Esophagus squamous epithelium (tissue), 5 donors: ENCODE measurements around the gene CSTF1. TPM values are rescaled to one million over a fixed set of nuclear protein-coding genes. Genes with fewer than 3 reads are reported as not detected.
A peak's percentile ranks its signal among the peaks of the same experiment; 100 is the strongest.
"Not testable (repeated sequence)": the region's sequence is repeated elsewhere in the genome, so short reads cannot be mapped to it uniquely, and the experiment has no call there.

ENCODE experiments used
- DNase-seq: peaks from one replicate; lab custom pipeline; 2025; lab: John Stamatoyannopoulos, UW
- H3K27ac ChIP-seq, 4 donors: fragments of 200-600 bp; sonication (generic); one replicate each; pipeline ENCODE4 v1.5.1; 2016 to 2019; ENCODE audit warnings: mild to moderate bottlenecking in 1 of 4
- H3K27me3 ChIP-seq, 4 donors: fragments of 200-600 bp; sonication (generic); 1 replicate in 3 of 4; 2 replicates in 1 of 4; pipeline versions ENCODE4 v1.5.1 to v1.6.0; 2017 to 2021; ENCODE audit warnings: antibody characterized with exemption in 1 of 4
- H3K36me3 ChIP-seq, 3 donors: fragments of 200-600 bp; sonication (generic); one replicate each; pipeline ENCODE4 v1.5.1; 2016 to 2019
- H3K4me1 ChIP-seq, 3 donors: fragments of 200-600 bp; sonication (generic); one replicate each; pipeline ENCODE4 v1.5.1; 2017 to 2019
- H3K4me3 ChIP-seq, 4 donors: fragments of 200-600 bp; sonication (generic); 1 replicate in 3 of 4; 2 replicates in 1 of 4; pipeline ENCODE4 v1.5.1; 2016 to 2019; ENCODE audit warnings: mild to moderate bottlenecking in 2 of 4, moderate library complexity in 1 of 4
- H3K9me3 ChIP-seq, 3 donors: fragments of 200-600 bp; sonication (generic); one replicate each; pipeline ENCODE4 v1.5.1; 2016 to 2019
- CTCF ChIP-seq, 6 experiments: fragments of 450-650 bp in 4 of 6; fragments of 200-600 bp in 2 of 6; sonication (generic) in 2 of 6; IDR thresholded peaks; one replicate each; pipeline ENCODE4 v1.5.1; 2016 to 2019; ENCODE audit warnings: antibody characterized with exemption in 6 of 6, mild to moderate bottlenecking in 4 of 6, moderate library complexity in 4 of 6
- POLR2A ChIP-seq, 4 donors: fragments of 450-650 bp; IDR thresholded peaks; one replicate each; pipeline ENCODE4 v1.6.1; 2017; ENCODE audit warnings: antibody characterized with exemption in 4 of 4, mild to moderate bottlenecking in 4 of 4, moderate library complexity in 3 of 4
- WGBS, 2 donors: methylation state at CpG; one replicate each; pipeline ENCODE4 v1.1.5; 2018; 5-methylcytosine and 5-hydroxymethylcytosine counted together
- intact Hi-C: fragments of 100-400 bp; cut with DNase I; formaldehyde crosslinking; loops from one replicate; pipeline ENCODE4 v1.15.0; 2022
- total RNA-seq, 4 donors: library from RNA; depleted of rRNA; stranded (reverse); fragments of >200 nt; gene quantifications; one replicate each; pipeline ENCODE4 v1.1.0, GENCODE V29; 2016
- donor health status: DM: yes; HTN: yes; CAD: no.

The CSTF1 gene
- total RNA-seq, 4 donors from 2014 or later: 13.2 to 33.5 (median 24.1) TPM

- peaks cover 12 to 98% (median 45%) of the 10 kb centered on the region in 3 donors for H3K36me3 ChIP-seq
- intact Hi-C loops: no loop called here
- DNase-seq: no peak
- H3K27ac ChIP-seq: no peak overlapping the region
- H3K27me3 ChIP-seq: no peaks in the 10 kb centered on the region
- no peak overlapping the region for H3K4me3 ChIP-seq
- H3K9me3 ChIP-seq: no peaks in the 10 kb centered on the region
- TF ChIP-seq POLR2A (IDR thresholded peaks at IDR 0.05): no peak
- TF ChIP-seq CTCF (IDR thresholded peaks at IDR 0.05): peak; percentile 62 to 82 (median 74)
- peaks cover 0 to 11% (median 0%) of the 10 kb centered on the region in 3 donors for H3K4me1 ChIP-seq
Measured at GRCh38 chr20:56400001-56400640, 7.7 kb downstream of the CSTF1 start.

GRCh38 chr20:56403465-56403864 lies 11.0 kb downstream of the CSTF1 start:
- Histone ChIP-seq H3K4me1 (peaks cover 0 to 9% (median 0%) of the 10 kb centered on the region in 3 donors), H3K4me3 (no peak overlapping the region), H3K9me3 (no peaks in the 10 kb centered on the region), H3K36me3 (peaks cover 5 to 97% (median 31%) of the 10 kb centered on the region in 3 donors), H3K27ac (no peak overlapping the region), H3K27me3 (no peaks in the 10 kb centered on the region)
- 89 to 92% methylated on average over 26 of the region's 26 CpGs for WGBS, 2 donors
- TF ChIP-seq POLR2A (IDR thresholded peaks at IDR 0.05) (no peak), CTCF (IDR thresholded peaks at IDR 0.05) (no peak)
- no peak for DNase-seq
- intact Hi-C loops: no loop called here

GRCh38 chr20:56405356-56405755 lies 12.9 kb downstream of the CSTF1 start:
- DNase-seq, intact Hi-C loops, H3K9me3 ChIP-seq, H3K27me3 ChIP-seq, H3K4me3 ChIP-seq, H3K4me1 ChIP-seq, H3K27ac ChIP-seq: not testable (repeated sequence)
- H3K36me3 ChIP-seq: peaks cover 5 to 90% (median 18%) of the 10 kb centered on the region in 3 donors
- 81 to 87% methylated on average over 8 to 12 of the region's 12 CpGs for WGBS, 2 donors

GRCh38 chr20:56406910-56407309 lies 14.5 kb downstream of the CSTF1 start:
- 92 to 98% methylated on average over 3 of the region's 3 CpGs for WGBS, 2 donors
- no peaks in the 10 kb centered on the region for H3K27me3 ChIP-seq
- H3K27ac ChIP-seq: no peak overlapping the region
- H3K4me3 ChIP-seq: no peak overlapping the region
- no peak for DNase-seq
- H3K9me3 ChIP-seq: no peaks in the 10 kb centered on the region
- peaks cover 0 to 75% (median 18%) of the 10 kb centered on the region in 3 donors for H3K36me3 ChIP-seq
- intact Hi-C loops: no loop called here
- TF ChIP-seq POLR2A (IDR thresholded peaks at IDR 0.05) (no peak), CTCF (IDR thresholded peaks at IDR 0.05) (no peak)
- H3K4me1 ChIP-seq: peaks cover 0 to 9% (median 7%) of the 10 kb centered on the region in 3 donors

GRCh38 chr20:56409521-56409920 lies 17.1 kb downstream of the CSTF1 start:
- Histone ChIP-seq H3K27ac (peak overlapping the region in 1 of 4 donors; percentile 17), H3K9me3 (no peaks in the 10 kb centered on the region), H3K4me3 (no peak overlapping the region), H3K27me3 (no peaks in the 10 kb centered on the region), H3K36me3 (peaks cover 0 to 49% (median 4%) of the 10 kb centered on the region in 3 donors), H3K4me1 (peaks cover 0 to 18% (median 7%) of the 10 kb centered on the region in 3 donors)
- TF ChIP-seq CTCF (IDR thresholded peaks at IDR 0.05): no peak
- TF ChIP-seq POLR2A (IDR thresholded peaks at IDR 0.05): no peak
- no peak for DNase-seq
- intact Hi-C loops: no loop called here
- WGBS, 2 donors: 74 to 85% methylated on average over 5 of the region's 5 CpGs
